HCT116 (cell line): ENCODE data around the gene EEF1E1. TPM values are rescaled to one million over a fixed set of nuclear protein-coding genes. Genes with fewer than 3 reads are reported as not detected.

Experiments used
- ATAC-seq: fragments of 200-7000 bp; cut with Tn5 transposase; 2 replicates; pipeline ENCODE4 v1.9.1; 2020; ENCODE audit warnings: mild to moderate bottlenecking, moderate library complexity
- BruUV-seq: library from RNA; stranded (reverse); fragments of 400-500 nt; replicated peaks from 2 replicates; lab custom pipeline; 2021; lab: Mats Ljungman, UMichigan
- CTCF ChIA-PET: fragments of 300-600 bp; sonication (Branson Sonifier 250); formaldehyde crosslinking; loops from one replicate; lab custom pipeline; 2021; ENCODE audit warnings: antibody characterized with exemption; lab: Charles Lee
- POLR2A ChIA-PET: fragments of 300-600, 350-600 bp; sonication (Branson Sonifier 250); formaldehyde crosslinking; loops from one replicate; lab custom pipeline; 2021; ENCODE audit warnings: antibody characterized with exemption; lab: Charles Lee
- RAD21 ChIA-PET, 2 experiments: fragments of 300-600 bp; sonication (Branson Sonifier 250); formaldehyde crosslinking; loops; one replicate each; lab custom pipeline; 2023; ENCODE audit warnings: low total read pairs in 2 of 2; ENCODE audit not compliant: uncharacterized antibody in 2 of 2, unreplicated experiment in 2 of 2, low non-redundant PET in 1 of 2; lab: Charles Lee
- DNase-seq: peaks from one replicate; pipeline ENCODE4 v3.0.0-alpha.2; 2010; ENCODE audit warnings: low read depth, low spot score
- H2AFZ ChIP-seq: fragments of 200-600 bp; shearing (Covaris generic), sonication (generic); 2 replicates; pipeline ENCODE4 v1.6.1; 2017; ENCODE audit warnings: low read depth, mixed run types, mixed read lengths, antibody characterized with exemption, low read length; ENCODE audit not compliant: poor library complexity, severe bottlenecking
- H3K27ac ChIP-seq: 2 replicates; pipeline ENCODE4 v1.5.1; 2012; ENCODE audit warnings: low read depth, low read length
- H3K27me3 ChIP-seq: fragments of 200-600 bp; sonication (generic); 2 replicates; pipeline ENCODE4 v1.6.1; 2016; ENCODE audit warnings: mixed run types, low read length, mixed read lengths; ENCODE audit not compliant: insufficient read depth
- H3K36me3 ChIP-seq, 2 experiments: fragments of 200-500 bp in 1 of 2; fragments of 200-600 bp in 1 of 2; sonication (Bioruptor generic) in 1 of 2; sonication (generic) in 1 of 2; 2 replicates each; pipeline versions ENCODE4 v1.5.1 to v1.6.1; 2014 to 2016; ENCODE audit warnings: low read length in 2 of 2, inconsistent platforms in 1 of 2, mixed read lengths in 1 of 2, mixed run types in 1 of 2; ENCODE audit not compliant: insufficient read depth in 2 of 2, control insufficient read depth in 1 of 2
- H3K4me1 ChIP-seq, 2 experiments: fragments of 200-600 bp in 1 of 2; sonication (generic) in 1 of 2; 2 replicates each; pipeline versions ENCODE4 v1.5.1 to v1.6.1; 2012 to 2017; ENCODE audit warnings: low read length in 2 of 2, inconsistent platforms in 1 of 2, mild to moderate bottlenecking in 1 of 2, mixed read lengths in 1 of 2, mixed run types in 1 of 2, moderate library complexity in 1 of 2; ENCODE audit not compliant: insufficient read depth in 2 of 2, control insufficient read depth in 1 of 2
- H3K4me2 ChIP-seq: fragments of 200-600 bp; sonication (generic); 2 replicates; pipeline ENCODE4 v1.6.1; 2017; ENCODE audit warnings: mixed run types, low read length, mixed read lengths
- H3K4me3 ChIP-seq, 2 experiments: fragments of 200-600 bp in 1 of 2; sonication (generic) in 1 of 2; replicated peaks in 1 of 2; 2 replicates each; pipeline ENCODE4 v1.5.1; 2011 to 2016; ENCODE audit warnings: low read length in 2 of 2, control low read depth in 1 of 2, low read depth in 1 of 2, mild to moderate bottlenecking in 1 of 2, mixed read lengths in 1 of 2, mixed run types in 1 of 2
- H3K79me2 ChIP-seq: fragments of 200-600 bp; sonication (generic); 2 replicates; pipeline ENCODE4 v1.6.1; 2017; ENCODE audit warnings: mild to moderate bottlenecking, mixed run types, low read length, moderate library complexity, mixed read lengths; ENCODE audit not compliant: insufficient read depth
- H3K9ac ChIP-seq: fragments of 200-600 bp; sonication (generic); 2 replicates; pipeline ENCODE4 v1.6.1; 2016; ENCODE audit warnings: low read length, mixed read lengths
- H3K9me2 ChIP-seq: fragments of 200-600 bp; sonication (generic), shearing (Covaris generic); 2 replicates; pipeline ENCODE4 v1.6.1; 2017; ENCODE audit warnings: mixed run types, mild to moderate bottlenecking, moderate library complexity; ENCODE audit not compliant: insufficient read depth
- H3K9me3 ChIP-seq, 2 experiments: fragments of 200-500 bp in 1 of 2; fragments of 200-600 bp in 1 of 2; sonication (Bioruptor generic) in 1 of 2; sonication (generic) in 1 of 2; 2 replicates each; pipeline ENCODE4 v1.6.1; 2014 to 2017; ENCODE audit warnings: low read length in 2 of 2, mixed read lengths in 2 of 2, inconsistent platforms in 1 of 2, low read depth in 1 of 2, mild to moderate bottlenecking in 1 of 2, mixed run types in 1 of 2, moderate library complexity in 1 of 2; ENCODE audit not compliant: control insufficient read depth in 1 of 2, insufficient read depth in 1 of 2
- H4K20me1 ChIP-seq: fragments of 200-600 bp; sonication (generic), shearing (Covaris generic); 2 replicates; pipeline ENCODE4 v1.6.1; 2017; ENCODE audit warnings: mixed run types, mild to moderate bottlenecking, moderate library complexity; ENCODE audit not compliant: insufficient read depth
- ATF3 ChIP-seq: IDR thresholded peaks from 2 replicates; pipeline ENCODE4 v1.6.1; 2012
- CEBPB ChIP-seq: IDR thresholded peaks from 2 replicates; pipeline ENCODE4 v1.6.1; 2012; ENCODE audit warnings: low read depth
- CTCF ChIP-seq, 3 experiments: fragments of 200-600 bp in 1 of 3; sonication (generic) in 1 of 3; IDR thresholded peaks in 2 of 3; conservative IDR thresholded peaks in 1 of 3; 2 replicates each; pipeline ENCODE4 v1.5.1; 2012 to 2017; ENCODE audit warnings: low read depth in 2 of 3, low read length in 2 of 3, antibody characterized with exemption in 1 of 3, borderline replicate concordance in 1 of 3, control low read depth in 1 of 3, mild to moderate bottlenecking in 1 of 3, mixed read lengths in 1 of 3, mixed run types in 1 of 3, moderate library complexity in 1 of 3; ENCODE audit not compliant: insufficient read depth in 1 of 3
- EGR1 ChIP-seq: IDR thresholded peaks from 2 replicates; pipeline ENCODE4 v1.6.1; 2012; ENCODE audit warnings: low read depth
- ELF1 ChIP-seq: IDR thresholded peaks from 2 replicates; pipeline ENCODE4 v1.6.1; 2012; ENCODE audit warnings: low read depth, borderline replicate concordance
- EZH2 ChIP-seq: fragments of 200-600 bp; sonication (generic); IDR thresholded peaks from 2 replicates; pipeline ENCODE4 v1.6.1; 2017; ENCODE audit warnings: antibody characterized with exemption, mixed run types
- FOSL1 ChIP-seq: IDR thresholded peaks from 2 replicates; pipeline ENCODE4 v1.6.1; 2012; ENCODE audit warnings: low read depth
- JUND ChIP-seq: IDR thresholded peaks from 2 replicates; pipeline ENCODE4 v1.6.1; 2012
- MAX ChIP-seq: IDR thresholded peaks from 2 replicates; pipeline ENCODE4 v1.6.1; 2012
- POLR2A ChIP-seq: IDR thresholded peaks from 2 replicates; pipeline ENCODE4 v1.7.0; 2011; ENCODE audit warnings: borderline replicate concordance; ENCODE audit not compliant: insufficient read depth, insufficient read length; ENCODE audit errors: extremely low read depth
- POLR2AphosphoS5 ChIP-seq: IDR thresholded peaks from 2 replicates; pipeline ENCODE4 v1.6.1; 2011; ENCODE audit warnings: mild to moderate bottlenecking, low read depth, low read length, moderate library complexity
- RAD21 ChIP-seq: IDR thresholded peaks from 2 replicates; pipeline ENCODE4 v1.6.1; 2012; ENCODE audit warnings: low read depth, mild to moderate bottlenecking
- REST ChIP-seq: IDR thresholded peaks from 2 replicates; pipeline ENCODE4 v1.6.1; 2012; ENCODE audit warnings: low read depth
- SIN3A ChIP-seq: IDR thresholded peaks from 2 replicates; pipeline ENCODE4 v1.6.1; 2012; ENCODE audit warnings: low read depth
- SP1 ChIP-seq: IDR thresholded peaks from 2 replicates; pipeline ENCODE4 v1.6.1; 2012; ENCODE audit warnings: low read depth
- SRF ChIP-seq: IDR thresholded peaks from 2 replicates; pipeline ENCODE4 v1.6.1; 2012; ENCODE audit warnings: low read depth
- TCF7L2 ChIP-seq: IDR thresholded peaks from 2 replicates; pipeline ENCODE4 v1.7.0; 2011; ENCODE audit warnings: borderline replicate concordance, inconsistent platforms; ENCODE audit not compliant: insufficient read depth, insufficient read length; ENCODE audit errors: extremely low read depth
- YY1 ChIP-seq: IDR thresholded peaks from 2 replicates; pipeline ENCODE4 v1.6.1; 2011; ENCODE audit warnings: low read length, low read depth, moderate library complexity, mild to moderate bottlenecking; ENCODE audit not compliant: insufficient replicate concordance; ENCODE audit errors: extremely low read depth
- ZBTB33 ChIP-seq: IDR thresholded peaks from 2 replicates; pipeline ENCODE4 v1.6.1; 2011; ENCODE audit warnings: mild to moderate bottlenecking, low read length, moderate library complexity; ENCODE audit not compliant: insufficient replicate concordance; ENCODE audit errors: extremely low read depth
- ZNF274 ChIP-seq: fragments of 200-500 bp; sonication (Bioruptor generic); IDR thresholded peaks from 2 replicates; pipeline ENCODE4 v1.6.1; 2014; ENCODE audit warnings: mild to moderate bottlenecking, low read depth, low read length, inconsistent platforms
- intact Hi-C: fragments of 100-400 bp; cut with micrococcal nuclease; formaldehyde crosslinking; loops from 2 replicates; pipeline ENCODE4 v1.10.0; 2022
- total RNA-seq: library from RNA; stranded (reverse); gene quantifications from one replicate; pipeline ENCODE4 v1.2.1, GENCODE V29; 2021; ENCODE audit not compliant: unreplicated experiment

The EEF1E1 gene
- total RNA-seq, 1 experiment from 2014 or later: 69.7 TPM

- ChIA-PET POLR2A (interaction anchor here (1.0 to 2.1 kb wide), 4 partner anchors 9 to 21 kb away, joined by 3 to 11 read pairs (median 4); partner anchors contain the start of genes BLOC1S5 and EEF1E1), CTCF (interaction anchor here (1.2 to 1.3 kb wide), 2 partner anchors 79 to 362 kb away, joined by 3 to 6 read pairs; no protein-coding TSS in a partner anchor), RAD21 (no interaction called here)
- Histone ChIP-seq H3K9me2 (no peaks in the 10 kb centered on the region), H3K36me3 (peaks cover 18 to 34% of the 10 kb centered on the region in 2 experiments; a peak in 3 of 4 replicates), H3K4me3 (peak overlapping the region in 1 of 2 experiments; percentile 13; a peak in 1 of 4 replicates), H3K9me3 (no peaks in the 10 kb centered on the region), H4K20me1 (peaks cover 11% of the 10 kb centered on the region; the same call in 1 of the 2 replicates), H3K4me2 (peak overlapping the region; percentile 50), H3K27ac (peak overlapping the region; percentile 79), H3K27me3 (no peaks in the 10 kb centered on the region), H3K79me2 (peaks cover 91% of the 10 kb centered on the region), H2AFZ (no peak overlapping the region), H3K4me1 (peaks cover 55 to 59% of the 10 kb centered on the region in 2 experiments), H3K9ac (peak overlapping the region; percentile 39)
- BruUV-seq: no TSS peak
- intact Hi-C loops: no loop called here
- DNase-seq (peak; percentile 88), ATAC-seq (peak; percentile 94)
- TF ChIP-seq FOSL1: peak; percentile 97
- no peak for TF ChIP-seq POLR2A
- peak; percentile 95 for TF ChIP-seq JUND
- no peak for TF ChIP-seq ELF1
- 0 out of 2 replicates have a peak, but pooled peaks have one; percentile 23 for TF ChIP-seq POLR2AphosphoS5
- peak; percentile 86 for TF ChIP-seq ATF3
- TF ChIP-seq YY1: no peak
- TF ChIP-seq ZBTB33: no peak
- TF ChIP-seq TCF7L2: no peak
- TF ChIP-seq CEBPB: peak; percentile 98
- TF ChIP-seq EZH2: no peak
- TF ChIP-seq SP1: peak; percentile 81
- TF ChIP-seq REST: no peak
- no peak for TF ChIP-seq EGR1
- 0 out of 2 replicates have a peak, but pooled peaks have one; percentile 25 for TF ChIP-seq SRF
- no peak for TF ChIP-seq CTCF (IDR thresholded peaks at IDR 0.05 in 2 of 3, conservative IDR thresholded peaks at IDR 0.05 in 1 of 3; ENCODE audit: borderline replicate concordance in 1 of 3, insufficient read depth in 1 of 3, low read depth in 2 of 3, low read length in 2 of 3)
- no peak for TF ChIP-seq RAD21
- peak; percentile 64 for TF ChIP-seq MAX
- TF ChIP-seq ZNF274: no peak
- peak; percentile 52 for TF ChIP-seq SIN3A
Observed at GRCh38 chr6:8085053-8085511, 17.3 kb downstream of the EEF1E1 start.
